ENCODE results near the gene LRRC8D.

- TF ChIP-seq, protein P1, sequence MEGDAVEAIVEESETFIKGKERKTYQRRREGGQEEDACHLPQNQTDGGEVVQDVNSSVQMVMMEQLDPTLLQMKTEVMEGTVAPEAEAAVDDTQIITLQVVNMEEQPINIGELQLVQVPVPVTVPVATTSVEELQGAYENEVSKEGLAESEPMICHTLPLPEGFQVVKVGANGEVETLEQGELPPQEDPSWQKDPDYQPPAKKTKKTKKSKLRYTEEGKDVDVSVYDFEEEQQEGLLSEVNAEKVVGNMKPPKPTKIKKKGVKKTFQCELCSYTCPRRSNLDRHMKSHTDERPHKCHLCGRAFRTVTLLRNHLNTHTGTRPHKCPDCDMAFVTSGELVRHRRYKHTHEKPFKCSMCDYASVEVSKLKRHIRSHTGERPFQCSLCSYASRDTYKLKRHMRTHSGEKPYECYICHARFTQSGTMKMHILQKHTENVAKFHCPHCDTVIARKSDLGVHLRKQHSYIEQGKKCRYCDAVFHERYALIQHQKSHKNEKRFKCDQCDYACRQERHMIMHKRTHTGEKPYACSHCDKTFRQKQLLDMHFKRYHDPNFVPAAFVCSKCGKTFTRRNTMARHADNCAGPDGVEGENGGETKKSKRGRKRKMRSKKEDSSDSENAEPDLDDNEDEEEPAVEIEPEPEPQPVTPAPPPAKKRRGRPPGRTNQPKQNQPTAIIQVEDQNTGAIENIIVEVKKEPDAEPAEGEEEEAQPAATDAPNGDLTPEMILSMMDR (IDR thresholded peaks at IDR 0.05) = no peak
- TF ChIP-seq POLR2A (IDR thresholded peaks at IDR 0.05) = no peak
Observed at GRCh38 chr1:89876463-89876862, 55.6 kb downstream of the LRRC8D start.
